ENCODE measurements around the gene GDPD4.
A peak's percentile ranks its signal among the peaks of the same experiment; 100 is the strongest.

GDPD4 gene

DNA sequence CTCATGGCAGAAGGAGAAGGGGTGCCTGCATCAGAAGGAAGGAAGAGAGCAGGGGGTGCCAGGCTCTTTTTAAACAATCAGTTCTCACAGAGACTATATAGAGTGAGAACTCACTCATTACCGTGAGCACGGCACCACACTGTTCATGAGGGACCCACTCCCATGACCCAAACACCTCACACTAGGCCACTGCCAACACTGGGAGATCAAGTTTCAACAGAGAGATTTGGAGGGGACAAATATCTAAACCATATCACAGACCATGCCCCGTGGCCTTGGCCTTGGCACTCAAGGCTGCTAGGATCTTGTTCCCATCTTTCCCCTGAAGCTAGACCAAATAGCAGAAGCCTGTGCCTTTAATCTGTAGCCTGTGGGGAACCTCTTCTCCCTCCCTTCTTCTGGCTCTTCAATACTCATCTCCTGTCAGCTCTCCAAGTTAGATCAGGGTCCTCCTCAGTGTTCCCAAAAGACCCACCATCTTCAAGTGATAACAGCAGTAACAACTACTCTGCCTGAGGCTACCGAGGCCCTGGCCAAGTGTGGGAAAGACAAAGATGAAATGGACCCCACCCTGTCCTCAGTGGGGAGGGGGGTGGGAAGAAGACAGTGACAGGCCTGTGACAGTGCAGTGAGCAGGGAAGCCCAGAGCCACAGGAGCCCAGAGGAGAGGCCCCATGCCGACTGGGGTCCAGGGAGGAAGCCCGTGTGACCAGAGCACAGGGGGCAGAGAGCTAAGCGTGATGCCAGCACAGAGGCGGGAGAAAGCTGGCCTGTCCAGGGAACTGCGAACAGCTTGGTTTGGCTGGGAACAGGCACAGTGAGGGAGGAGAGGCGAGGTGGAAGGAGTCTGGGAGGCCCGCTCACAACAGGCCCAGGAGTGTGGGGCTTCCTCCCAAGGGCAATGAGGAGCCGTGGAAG is 100.9 kb downstream of the GDPD4 start:
- Histone ChIP-seq H3K4me3 (ENCODE audit: control insufficient read depth in 1 of 7, extremely low read depth in 1 of 7, insufficient read depth in 4 of 7, low read depth in 2 of 7, low read length in 6 of 7) (no peak overlapping the region), H3K27ac (ENCODE audit: insufficient read depth in 1 of 2, low read depth in 1 of 2, low read length in 2 of 2, poor library complexity in 1 of 2, severe bottlenecking in 2 of 2) (no peak overlapping the region), H3K36me3 (ENCODE audit: control insufficient read depth in 4 of 4, insufficient read depth in 4 of 4, low read length in 3 of 4) (no peaks in the 10 kb centered on the region), H3K4me1 (ENCODE audit: control extremely low read depth in 1 of 4, control insufficient read depth in 4 of 4, insufficient read depth in 4 of 4, low read length in 3 of 4) (peaks cover 0 to 6% (median 0%) of the 10 kb centered on the region in 4 experiments), H3K9me3 (ENCODE audit: control extremely low read depth in 1 of 5, control insufficient read depth in 4 of 5, insufficient read depth in 2 of 5, low read depth in 1 of 5, low read length in 4 of 5) (no peaks in the 10 kb centered on the region), H3K27me3 (replicated peaks in 2 of 5; ENCODE audit: control insufficient read depth in 4 of 5, insufficient read depth in 5 of 5, low read length in 4 of 5) (peaks cover 0 to 2% (median 0%) of the 10 kb centered on the region in 5 experiments)
- ChIA-PET CTCF (interaction anchor here (3.0 kb wide), 1 partner anchor 14 kb away, joined by 12 read pairs; no protein-coding TSS in a partner anchor), POLR2A (no interaction called here)
- WGBS (ENCODE audit: insufficient coverage) = 95% methylated on average over 10 of the region's 12 CpGs
- no peak for DNase-seq

DNA sequence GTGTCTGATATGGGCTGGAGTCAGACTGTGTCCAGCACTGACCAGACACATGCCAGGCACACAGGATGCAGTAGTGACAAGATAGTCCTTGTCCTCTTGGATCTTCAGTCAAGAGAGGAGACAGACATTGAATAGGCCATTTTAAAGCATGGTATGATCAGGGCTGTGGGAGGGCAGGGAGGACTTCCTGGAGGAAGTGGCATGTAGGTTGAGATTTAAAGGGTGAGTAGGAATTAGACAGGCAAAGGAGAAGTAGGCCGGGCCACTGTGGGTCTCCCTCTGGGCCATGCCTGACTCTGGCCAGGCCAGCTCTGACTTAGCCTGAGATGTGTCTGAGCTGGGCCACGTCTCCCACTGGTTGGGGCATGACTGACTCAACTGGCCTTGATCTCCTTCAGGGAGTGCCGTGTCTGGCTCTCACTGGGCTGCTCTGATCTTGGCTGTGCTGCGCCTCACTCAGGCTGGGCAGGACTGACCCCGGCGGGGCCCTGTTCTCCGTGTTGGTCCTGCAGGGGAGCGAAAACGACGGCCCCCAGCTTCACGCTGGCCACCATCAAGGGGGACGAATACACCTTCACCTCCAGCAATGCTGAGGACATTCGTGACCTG is 102.2 kb downstream of the GDPD4 start:
- Histone ChIP-seq H3K4me3 (ENCODE audit: control insufficient read depth in 1 of 7, extremely low read depth in 1 of 7, insufficient read depth in 4 of 7, low read depth in 2 of 7, low read length in 6 of 7) (no peak overlapping the region), H3K9me3 (ENCODE audit: control extremely low read depth in 1 of 5, control insufficient read depth in 4 of 5, insufficient read depth in 2 of 5, low read depth in 1 of 5, low read length in 4 of 5) (no peaks in the 10 kb centered on the region), H3K27me3 (replicated peaks in 2 of 5; ENCODE audit: control insufficient read depth in 4 of 5, insufficient read depth in 5 of 5, low read length in 4 of 5) (no peaks in the 10 kb centered on the region), H3K36me3 (ENCODE audit: control insufficient read depth in 4 of 4, insufficient read depth in 4 of 4, low read length in 3 of 4) (no peaks in the 10 kb centered on the region), H3K4me1 (ENCODE audit: control extremely low read depth in 1 of 4, control insufficient read depth in 4 of 4, insufficient read depth in 4 of 4, low read length in 3 of 4) (peaks cover 0 to 6% (median 0%) of the 10 kb centered on the region in 4 experiments), H3K27ac (ENCODE audit: insufficient read depth in 1 of 2, low read depth in 1 of 2, low read length in 2 of 2, poor library complexity in 1 of 2, severe bottlenecking in 2 of 2) (no peak overlapping the region)
- 98% methylated on average over 10 of the region's 13 CpGs for WGBS (ENCODE audit: insufficient coverage)
- CTCF ChIA-PET = interaction anchor here (1.2 to 3.0 kb wide), 5 partner anchors 10 to 349 kb away, joined by 3 to 12 read pairs (median 8); no protein-coding TSS in a partner anchor
- DNase-seq = no peak
- POLR2A ChIA-PET = no interaction called here

DNA sequence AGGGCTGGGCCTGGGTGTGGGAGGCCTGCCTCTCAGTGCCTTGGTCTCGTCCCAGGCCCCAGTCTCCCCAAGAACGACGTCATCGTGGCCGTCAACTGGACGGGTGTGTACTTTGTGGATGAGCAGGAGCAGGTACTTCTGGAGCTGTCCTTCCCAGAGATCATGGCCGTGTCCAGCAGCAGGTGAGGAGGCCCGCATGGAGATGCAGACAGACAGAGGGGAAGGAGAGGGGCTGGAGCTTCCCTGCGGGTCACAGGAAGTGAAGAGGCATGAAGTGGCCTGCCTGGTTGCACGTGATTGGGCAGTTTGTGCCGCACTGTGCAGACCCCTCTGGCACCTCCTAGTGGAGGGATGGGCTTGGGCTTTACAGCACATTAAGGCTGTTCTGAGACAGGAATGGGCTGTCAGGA is 103.0 kb downstream of the GDPD4 start:
- no peaks in the 10 kb centered on the region for H3K27me3 ChIP-seq (replicated peaks in 2 of 5; ENCODE audit: control insufficient read depth in 4 of 5, insufficient read depth in 5 of 5, low read length in 4 of 5)
- peak; percentile 27 to 46 (median 45) for DNase-seq
- H3K9me3 ChIP-seq (ENCODE audit: control extremely low read depth in 1 of 5, control insufficient read depth in 4 of 5, insufficient read depth in 2 of 5, low read depth in 1 of 5, low read length in 4 of 5) = no peaks in the 10 kb centered on the region
- H3K27ac ChIP-seq (ENCODE audit: insufficient read depth in 1 of 2, low read depth in 1 of 2, low read length in 2 of 2, poor library complexity in 1 of 2, severe bottlenecking in 2 of 2) = no peak overlapping the region
- ChIA-PET CTCF (interaction anchor here (1.0 to 3.0 kb wide), 7 partner anchors 9 to 350 kb away, joined by 3 to 12 read pairs (median 7); partner anchors contain the start of gene MYO7A), POLR2A (no interaction called here)
- 81% methylated on average over 11 of the region's 11 CpGs for WGBS (ENCODE audit: insufficient coverage)
- H3K4me3 ChIP-seq (ENCODE audit: control insufficient read depth in 1 of 7, extremely low read depth in 1 of 7, insufficient read depth in 4 of 7, low read depth in 2 of 7, low read length in 6 of 7) = no peak overlapping the region
- peaks cover 0 to 4% (median 0%) of the 10 kb centered on the region in 4 experiments for H3K4me1 ChIP-seq (ENCODE audit: control extremely low read depth in 1 of 4, control insufficient read depth in 4 of 4, insufficient read depth in 4 of 4, low read length in 3 of 4)
- H3K36me3 ChIP-seq (ENCODE audit: control insufficient read depth in 4 of 4, insufficient read depth in 4 of 4, low read length in 3 of 4) = no peaks in the 10 kb centered on the region

DNA sequence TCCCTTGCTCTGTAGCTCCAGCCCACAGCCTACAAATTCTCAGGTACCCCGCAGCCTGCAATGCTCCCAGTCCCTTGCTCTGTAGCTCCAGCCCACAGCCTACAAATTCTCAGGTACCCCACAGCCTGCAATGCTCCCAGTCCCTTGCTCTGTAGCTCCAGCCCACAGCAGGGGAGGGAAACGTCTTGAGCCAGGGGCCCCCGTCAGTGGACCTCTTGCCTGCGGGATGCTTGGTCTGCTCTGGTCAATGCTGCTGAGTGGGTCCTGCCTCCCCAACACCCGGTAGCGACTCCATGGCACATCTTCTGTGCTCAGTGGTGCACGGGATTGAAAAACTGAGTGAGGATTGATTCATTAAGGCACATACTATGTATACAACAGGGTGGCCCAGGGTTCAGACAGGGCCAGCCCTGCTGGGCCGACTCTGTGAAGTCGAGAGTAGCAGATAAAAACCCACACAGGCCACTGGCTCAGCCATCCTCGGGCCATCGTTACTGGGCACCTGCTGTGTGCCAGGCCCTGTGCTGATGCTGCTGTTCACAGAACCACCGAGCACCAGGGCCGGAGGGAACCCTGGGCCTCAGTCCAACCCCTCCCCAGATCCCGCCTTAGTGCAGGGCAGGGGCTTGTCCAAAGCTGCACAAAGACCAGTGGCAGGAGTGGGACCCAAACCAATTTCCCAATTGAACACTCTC is 103.7 kb downstream of the GDPD4 start:
- over 99% methylated on average over 13 of the region's 14 CpGs for WGBS (ENCODE audit: insufficient coverage)
- POLR2A ChIA-PET = no interaction called here
- Histone ChIP-seq H3K4me1 (ENCODE audit: control extremely low read depth in 1 of 4, control insufficient read depth in 4 of 4, insufficient read depth in 4 of 4, low read length in 3 of 4) (peaks cover 0 to 2% (median 0%) of the 10 kb centered on the region in 4 experiments), H3K9me3 (ENCODE audit: control extremely low read depth in 1 of 5, control insufficient read depth in 4 of 5, insufficient read depth in 2 of 5, low read depth in 1 of 5, low read length in 4 of 5) (no peaks in the 10 kb centered on the region), H3K36me3 (ENCODE audit: control insufficient read depth in 4 of 4, insufficient read depth in 4 of 4, low read length in 3 of 4) (no peaks in the 10 kb centered on the region), H3K27me3 (replicated peaks in 2 of 5; ENCODE audit: control insufficient read depth in 4 of 5, insufficient read depth in 5 of 5, low read length in 4 of 5) (no peaks in the 10 kb centered on the region), H3K4me3 (ENCODE audit: control insufficient read depth in 1 of 7, extremely low read depth in 1 of 7, insufficient read depth in 4 of 7, low read depth in 2 of 7, low read length in 6 of 7) (no peak overlapping the region), H3K27ac (ENCODE audit: insufficient read depth in 1 of 2, low read depth in 1 of 2, low read length in 2 of 2, poor library complexity in 1 of 2, severe bottlenecking in 2 of 2) (no peak overlapping the region)
- no peak for DNase-seq
- CTCF ChIA-PET = interaction anchor here (1.0 to 3.0 kb wide), 8 partner anchors 9 to 351 kb away, joined by 3 to 12 read pairs (median 5); partner anchors contain the start of gene MYO7A

DNA sequence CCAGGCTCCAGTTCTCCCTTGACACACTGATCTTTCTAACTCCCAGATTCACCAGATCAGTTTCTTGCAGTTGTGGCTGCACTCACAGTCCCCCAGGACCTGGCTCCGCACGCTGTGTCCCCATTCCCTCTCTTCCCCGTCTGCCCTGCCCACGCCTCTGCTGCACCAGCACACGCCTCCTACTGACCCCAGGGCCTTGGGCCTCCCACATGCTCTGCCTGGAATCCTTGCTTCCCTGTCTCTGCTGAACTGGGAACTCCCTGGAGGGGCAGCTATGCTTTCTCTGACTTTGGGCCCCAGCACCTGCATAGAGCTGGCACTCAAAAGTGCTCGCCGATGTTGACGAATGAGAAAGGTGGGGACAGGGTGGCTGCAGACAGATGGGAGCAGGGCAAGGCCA is 104.5 kb downstream of the GDPD4 start:
- H3K27me3 ChIP-seq (replicated peaks in 2 of 5; ENCODE audit: control insufficient read depth in 4 of 5, insufficient read depth in 5 of 5, low read length in 4 of 5) = no peaks in the 10 kb centered on the region
- WGBS (ENCODE audit: insufficient coverage) = 97% methylated on average over 8 of the region's 8 CpGs
- no peaks in the 10 kb centered on the region for H3K9me3 ChIP-seq (ENCODE audit: control extremely low read depth in 1 of 5, control insufficient read depth in 4 of 5, insufficient read depth in 2 of 5, low read depth in 1 of 5, low read length in 4 of 5)
- ChIA-PET POLR2A (no interaction called here), CTCF (interaction anchor here (0.9 to 2.3 kb wide), 5 partner anchors 9 to 349 kb away, joined by 3 to 5 read pairs (median 4); no protein-coding TSS in a partner anchor)
- no peak overlapping the region for H3K4me3 ChIP-seq (ENCODE audit: control insufficient read depth in 1 of 7, extremely low read depth in 1 of 7, insufficient read depth in 4 of 7, low read depth in 2 of 7, low read length in 6 of 7)
- no peak for DNase-seq
- peaks cover 0 to 2% (median 0%) of the 10 kb centered on the region in 4 experiments for H3K4me1 ChIP-seq (ENCODE audit: control extremely low read depth in 1 of 4, control insufficient read depth in 4 of 4, insufficient read depth in 4 of 4, low read length in 3 of 4)
- H3K36me3 ChIP-seq (ENCODE audit: control insufficient read depth in 4 of 4, insufficient read depth in 4 of 4, low read length in 3 of 4) = no peaks in the 10 kb centered on the region
- no peak overlapping the region for H3K27ac ChIP-seq (ENCODE audit: insufficient read depth in 1 of 2, low read depth in 1 of 2, low read length in 2 of 2, poor library complexity in 1 of 2, severe bottlenecking in 2 of 2)

DNA sequence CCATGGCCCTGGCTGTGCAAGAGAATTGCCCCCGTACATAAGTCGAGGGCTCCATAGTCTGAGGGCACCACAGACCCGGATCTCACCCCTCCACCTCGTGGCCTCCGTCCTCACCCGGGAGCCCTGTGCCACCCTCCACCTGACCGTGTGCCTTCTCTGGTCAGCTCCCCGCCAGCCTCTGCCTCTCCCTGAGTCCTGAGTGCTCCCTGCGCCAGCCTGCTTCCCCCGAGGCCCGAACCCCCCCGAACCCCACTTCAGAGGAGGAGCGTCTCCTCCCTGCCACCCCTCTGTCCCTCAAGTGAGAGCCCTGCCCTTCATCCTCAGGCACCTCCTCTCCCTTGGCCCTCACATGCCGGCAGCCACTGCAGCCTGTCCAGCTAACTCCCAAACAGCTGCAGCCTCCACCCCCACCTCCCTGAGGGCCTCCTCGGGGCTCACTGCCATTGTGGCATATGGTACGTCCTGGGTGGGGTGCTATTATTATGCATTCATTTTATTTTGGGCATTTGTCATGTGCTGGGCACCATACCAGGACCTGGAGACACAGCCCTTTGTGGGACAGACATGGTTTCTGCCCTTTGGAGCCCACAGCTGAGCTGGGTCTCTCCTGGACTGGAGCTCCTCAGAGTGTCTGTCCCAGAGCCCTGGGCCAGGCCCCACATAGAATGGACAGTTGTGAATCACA is 106.3 kb downstream of the GDPD4 start:
- Histone ChIP-seq H3K4me3 (ENCODE audit: control insufficient read depth in 1 of 7, extremely low read depth in 1 of 7, insufficient read depth in 4 of 7, low read depth in 2 of 7, low read length in 6 of 7) (no peak overlapping the region), H3K27me3 (replicated peaks in 2 of 5; ENCODE audit: control insufficient read depth in 4 of 5, insufficient read depth in 5 of 5, low read length in 4 of 5) (no peaks in the 10 kb centered on the region), H3K9me3 (ENCODE audit: control extremely low read depth in 1 of 5, control insufficient read depth in 4 of 5, insufficient read depth in 2 of 5, low read depth in 1 of 5, low read length in 4 of 5) (no peaks in the 10 kb centered on the region), H3K4me1 (ENCODE audit: control extremely low read depth in 1 of 4, control insufficient read depth in 4 of 4, insufficient read depth in 4 of 4, low read length in 3 of 4) (peaks cover 0 to 2% (median 0%) of the 10 kb centered on the region in 4 experiments), H3K27ac (ENCODE audit: insufficient read depth in 1 of 2, low read depth in 1 of 2, low read length in 2 of 2, poor library complexity in 1 of 2, severe bottlenecking in 2 of 2) (no peak overlapping the region), H3K36me3 (ENCODE audit: control insufficient read depth in 4 of 4, insufficient read depth in 4 of 4, low read length in 3 of 4) (no peaks in the 10 kb centered on the region)
- no peak for DNase-seq
- WGBS (ENCODE audit: insufficient coverage) = 88% methylated on average over 13 of the region's 16 CpGs
- CTCF ChIA-PET = interaction anchor here (1.1 to 2.9 kb wide), 11 partner anchors 10 to 424 kb away, joined by 3 to 19 read pairs (median 5); no protein-coding TSS in a partner anchor
- POLR2A ChIA-PET = no interaction called here

Data from common myeloid progenitor, CD34-positive (primary cell).